GM12874 (cell line): Measurements from ENCODE around the gene MSI2.
A peak's percentile ranks its signal among the peaks of the same experiment; 100 is the strongest.

Source experiments
- TF ChIP-seq, protein P1 (sequence below): IDR thresholded peaks from 2 replicates; pipeline ENCODE4 v1.5.1; 2011; ENCODE audit warnings: low read depth, mild to moderate bottlenecking, control low read depth, low read length, moderate library complexity; ENCODE audit not compliant: insufficient read depth

Gene MSI2

DNA sequence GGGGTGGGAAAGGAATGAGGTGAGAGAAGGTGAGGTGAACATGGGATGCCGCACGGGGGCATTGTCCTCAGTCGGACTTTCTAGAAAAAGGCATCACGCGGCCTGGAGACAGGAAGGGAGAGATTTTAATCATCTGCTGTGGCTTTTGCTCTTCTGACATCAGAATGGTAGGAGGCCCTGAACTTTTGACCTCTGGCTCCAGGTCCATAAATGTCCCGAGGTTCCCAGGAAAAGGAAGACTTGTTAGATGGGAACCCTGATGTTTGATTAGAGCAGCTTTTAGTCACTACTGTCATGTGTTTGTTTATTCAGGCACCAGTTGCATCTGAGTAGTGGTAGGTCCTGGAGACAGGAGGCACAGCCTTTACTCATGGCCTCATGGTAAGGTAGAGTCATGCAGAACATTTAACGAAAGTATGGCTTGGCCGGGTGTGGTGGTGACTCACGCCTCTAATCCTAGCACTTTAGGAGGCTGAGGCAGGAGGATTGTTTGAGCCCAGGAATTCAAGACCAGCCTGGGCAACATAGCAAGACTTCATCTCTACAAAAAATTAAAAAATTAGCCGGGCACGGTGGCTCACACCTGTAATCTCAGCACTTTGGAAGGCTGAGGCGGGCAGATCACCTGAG is 203.1 kb downstream of the MSI2 start:
- TF ChIP-seq, protein P1, sequence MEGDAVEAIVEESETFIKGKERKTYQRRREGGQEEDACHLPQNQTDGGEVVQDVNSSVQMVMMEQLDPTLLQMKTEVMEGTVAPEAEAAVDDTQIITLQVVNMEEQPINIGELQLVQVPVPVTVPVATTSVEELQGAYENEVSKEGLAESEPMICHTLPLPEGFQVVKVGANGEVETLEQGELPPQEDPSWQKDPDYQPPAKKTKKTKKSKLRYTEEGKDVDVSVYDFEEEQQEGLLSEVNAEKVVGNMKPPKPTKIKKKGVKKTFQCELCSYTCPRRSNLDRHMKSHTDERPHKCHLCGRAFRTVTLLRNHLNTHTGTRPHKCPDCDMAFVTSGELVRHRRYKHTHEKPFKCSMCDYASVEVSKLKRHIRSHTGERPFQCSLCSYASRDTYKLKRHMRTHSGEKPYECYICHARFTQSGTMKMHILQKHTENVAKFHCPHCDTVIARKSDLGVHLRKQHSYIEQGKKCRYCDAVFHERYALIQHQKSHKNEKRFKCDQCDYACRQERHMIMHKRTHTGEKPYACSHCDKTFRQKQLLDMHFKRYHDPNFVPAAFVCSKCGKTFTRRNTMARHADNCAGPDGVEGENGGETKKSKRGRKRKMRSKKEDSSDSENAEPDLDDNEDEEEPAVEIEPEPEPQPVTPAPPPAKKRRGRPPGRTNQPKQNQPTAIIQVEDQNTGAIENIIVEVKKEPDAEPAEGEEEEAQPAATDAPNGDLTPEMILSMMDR: peak; percentile 43

DNA sequence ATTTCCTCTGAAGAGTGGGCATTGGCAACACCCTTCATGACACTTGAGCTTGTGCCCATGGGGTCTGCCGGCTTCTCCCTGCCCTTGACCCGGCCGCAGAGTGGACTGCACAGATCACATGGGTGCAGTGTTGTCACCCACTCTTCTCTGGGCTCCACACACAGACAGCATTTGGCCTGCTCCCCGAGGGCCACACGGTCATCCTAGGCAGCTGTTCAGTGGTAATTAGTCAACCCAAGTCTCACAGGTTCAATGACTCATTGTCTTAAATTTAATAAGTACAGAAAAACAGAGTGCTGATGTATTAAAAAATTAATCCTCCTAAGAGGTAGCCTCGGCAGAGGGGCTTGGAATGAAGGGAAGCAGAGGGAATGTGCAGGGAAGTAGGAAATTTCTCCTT is 204.8 kb downstream of the MSI2 start:
- TF ChIP-seq, protein P1: no peak

DNA sequence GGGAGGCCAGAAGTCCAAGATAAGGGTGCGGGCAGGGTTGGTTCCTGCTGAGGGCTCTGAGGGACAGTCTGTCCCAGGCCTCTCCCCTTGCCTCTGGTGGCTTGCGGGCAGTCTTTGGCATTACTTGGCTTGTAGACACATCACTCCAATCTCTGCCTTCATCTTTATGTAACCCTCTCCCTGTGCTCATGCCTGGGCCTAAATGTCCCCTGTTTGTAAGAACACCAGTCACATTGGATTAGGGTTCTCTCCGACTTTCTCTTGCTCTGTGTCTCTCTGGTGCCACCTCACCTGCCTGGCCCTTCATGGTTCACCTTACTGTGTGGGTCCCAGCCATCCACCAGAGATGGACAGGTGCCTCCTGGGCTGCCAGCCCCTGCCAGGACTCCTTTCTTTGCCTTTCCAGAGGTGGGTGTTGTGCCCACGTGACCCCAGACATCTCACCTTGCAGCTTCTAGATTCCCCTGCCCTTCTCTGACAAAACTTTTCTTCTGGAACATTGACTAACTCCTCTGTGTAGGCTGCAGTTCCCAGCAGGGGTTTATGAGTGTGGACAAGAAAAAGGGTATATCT is 205.8 kb downstream of the MSI2 start:
- TF ChIP-seq, protein P1: no peak

DNA sequence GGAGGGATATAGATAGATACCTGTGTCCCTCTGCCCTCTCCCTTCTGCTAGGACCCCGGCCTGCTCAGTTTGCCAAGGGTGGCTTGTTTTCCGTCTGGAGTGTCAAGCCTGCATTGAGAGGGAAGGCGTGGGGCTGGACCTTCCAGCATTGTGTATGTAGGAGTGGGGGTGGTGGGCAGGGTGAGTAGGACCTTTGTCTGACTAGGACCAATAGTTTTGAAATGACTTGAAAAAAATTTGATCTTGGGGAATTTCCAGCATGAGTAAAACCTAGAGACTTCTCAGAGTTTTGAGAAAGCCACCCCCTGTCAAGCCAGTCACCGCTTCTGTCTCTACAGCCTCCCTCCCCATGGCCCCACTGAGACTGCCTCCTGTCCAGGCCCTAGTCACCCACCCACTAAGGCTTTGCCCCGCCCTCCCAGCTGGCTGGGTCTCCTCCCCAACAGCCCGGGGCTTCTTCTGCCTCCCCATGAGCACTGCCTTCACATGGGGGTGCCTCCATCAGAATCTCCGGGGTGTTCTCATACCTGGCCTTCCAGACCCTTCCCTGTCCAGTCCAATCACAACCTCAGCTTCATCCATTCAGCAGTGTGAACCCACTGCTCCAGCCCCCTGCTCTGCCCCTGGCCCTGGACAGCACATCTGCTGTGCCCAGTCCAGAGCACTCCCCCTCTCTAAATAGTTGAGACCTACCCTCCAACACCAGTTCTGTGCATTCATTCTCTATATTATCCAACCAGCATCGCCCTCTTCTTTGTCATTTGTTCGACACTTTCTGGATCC is 207.0 kb downstream of the MSI2 start:
- TF ChIP-seq, protein P1: no peak

DNA sequence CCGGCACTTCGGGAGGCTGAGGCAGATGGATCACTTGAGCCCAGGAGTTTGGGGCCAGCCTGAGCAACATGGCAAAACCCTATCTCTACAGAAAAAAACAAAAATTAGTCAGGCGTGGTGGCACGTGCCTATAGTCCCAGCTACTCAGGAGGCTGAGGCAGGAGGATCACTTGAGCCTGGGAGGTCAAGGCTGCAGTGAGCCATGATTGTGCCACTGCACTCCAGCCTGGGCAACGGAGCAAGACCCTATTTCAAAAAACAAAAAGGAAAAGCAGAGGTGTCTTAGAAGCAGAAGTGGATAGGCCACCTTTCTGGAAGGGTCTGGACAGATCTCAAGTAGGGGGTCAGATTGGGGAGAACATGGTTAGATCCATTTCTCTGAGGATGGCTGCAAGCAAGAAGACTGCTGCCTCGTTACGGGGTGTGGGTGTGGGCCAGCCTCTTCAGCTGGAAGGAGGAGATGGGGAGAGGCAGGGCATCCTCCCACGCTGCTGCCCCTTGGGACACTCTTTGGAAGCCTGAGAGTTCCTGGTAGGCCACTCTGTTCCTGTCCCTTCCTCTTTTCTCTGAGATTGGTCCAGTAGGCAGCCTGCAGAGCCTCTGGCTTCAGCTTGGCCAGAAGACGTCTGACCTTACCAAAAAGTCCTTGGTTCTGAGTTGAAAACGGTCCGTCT is 208.0 kb downstream of the MSI2 start:
- TF ChIP-seq, protein P1: no peak

DNA sequence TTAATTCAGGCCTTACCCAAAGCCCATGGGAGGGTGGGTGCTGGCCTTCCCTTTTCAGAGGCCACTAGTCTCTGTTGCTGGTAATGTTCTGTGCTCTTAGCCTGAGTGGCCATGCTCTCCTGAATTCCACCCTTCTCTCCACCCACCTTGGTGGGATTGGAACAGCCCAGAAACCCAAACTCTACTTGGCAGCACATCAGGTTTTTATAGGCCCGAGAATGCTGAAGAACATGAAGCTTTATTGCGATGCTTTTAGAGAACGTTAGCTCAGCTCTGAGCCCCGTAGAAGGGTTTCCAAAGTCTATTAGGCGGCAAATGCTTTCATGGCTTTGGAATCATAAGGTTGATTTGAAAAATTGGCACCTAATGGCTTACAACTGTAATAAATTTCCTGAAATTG is 209.3 kb downstream of the MSI2 start:
- TF ChIP-seq, protein P1: no peak

DNA sequence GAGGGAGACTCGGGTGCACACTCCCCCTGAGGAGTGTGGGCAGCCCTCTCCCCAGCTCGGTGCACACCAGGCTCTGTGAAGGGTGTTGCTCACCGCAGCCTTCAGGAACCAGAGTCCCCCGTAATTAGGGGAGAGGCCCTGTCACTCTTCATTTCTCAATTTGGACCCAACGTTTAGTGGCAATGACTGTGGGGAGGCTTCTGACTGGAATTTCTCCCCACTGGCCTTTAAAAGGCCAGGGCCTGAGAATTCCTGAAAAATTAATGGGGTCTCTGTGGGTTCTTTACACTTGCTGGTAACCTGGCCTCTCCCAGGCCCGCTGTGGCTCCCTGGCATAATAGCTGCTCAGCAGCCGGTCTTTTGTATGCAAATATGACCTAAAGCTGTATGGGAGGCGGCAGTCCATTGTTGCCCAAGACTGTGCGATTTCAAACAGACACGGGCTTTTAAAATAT is 209.7 kb downstream of the MSI2 start:
- TF ChIP-seq, protein P1: no peak
